Left colon (tissue), 2 donors: ENCODE measurements around the gene RASSF4. TPM values are rescaled to one million over a fixed set of nuclear protein-coding genes. Genes with fewer than 3 reads are reported as not detected.

Experiments used
- ATAC-seq: fragments of 200-7000 bp; cut with Tn5 transposase; one replicate; pipeline ENCODE4 v1.9.1; 2020; ENCODE audit warnings: mild to moderate bottlenecking, moderate library complexity
- DNase-seq, 2 donors: peaks; one replicate each; pipeline ENCODE4 v3.0.0-alpha.2; 2020
- intact Hi-C, 2 donors: fragments of 100-400 bp; cut with DNase I in 1 of 2; cut with micrococcal nuclease in 1 of 2; formaldehyde crosslinking; loops; one replicate each; pipeline versions ENCODE4 v1.11.2 to v1.14.0; 2022; cut with DNase I, micrococcal nuclease
- total RNA-seq, 2 donors: library from RNA; stranded (reverse); fragmentation: NEBNext Ultra II Directional; extraction: Animal tissue kit (Norgen Biotek cat#: 25700); gene quantifications; one replicate each; pipeline ENCODE4 v1.2.1, GENCODE V29; 2021
- donor health status: DM: no; HTN: no; CAD: no.
- donor health status: DM: yes; HTN: yes; CAD: no.

The RASSF4 gene
- total RNA-seq, 2 donors from 2014 or later: 29.4 to 44.7 TPM

- DNase-seq (no peak), ATAC-seq (no peak)
- intact Hi-C loops: no loop called here
These were observed 9.1 kb downstream of the RASSF4 start for GRCh38 chr10:44968500-44969400.

DNA sequence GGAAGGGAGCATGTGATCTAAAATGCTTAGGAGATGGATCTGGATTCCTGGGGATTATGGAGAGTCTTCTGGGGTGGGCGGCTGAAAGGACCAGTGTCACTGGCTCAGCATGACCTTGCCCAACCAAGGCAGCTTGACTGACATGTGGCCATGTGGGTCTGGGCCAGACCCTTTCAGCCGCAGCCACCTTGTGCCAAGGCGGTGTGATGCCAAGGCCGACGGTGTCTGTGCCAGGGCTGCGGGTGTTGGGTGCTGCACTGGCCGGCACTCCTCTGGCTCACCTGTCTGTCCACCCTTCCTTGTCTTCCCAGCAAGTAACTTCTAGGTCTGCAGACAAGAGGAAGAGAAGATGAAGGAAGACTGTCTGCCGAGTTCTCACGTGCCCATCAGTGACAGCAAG lies 10.3 kb downstream of the RASSF4 start:
- DNase-seq (no peak), ATAC-seq (no peak)
- intact Hi-C loops: no loop called here

GRCh38 chr10:44970812-44971395 lies 11.3 kb downstream of the RASSF4 start:
- no peak for ATAC-seq
- DNase-seq: peak in 1 of 2 donors; percentile 14
- intact Hi-C loops: no loop called here

DNA sequence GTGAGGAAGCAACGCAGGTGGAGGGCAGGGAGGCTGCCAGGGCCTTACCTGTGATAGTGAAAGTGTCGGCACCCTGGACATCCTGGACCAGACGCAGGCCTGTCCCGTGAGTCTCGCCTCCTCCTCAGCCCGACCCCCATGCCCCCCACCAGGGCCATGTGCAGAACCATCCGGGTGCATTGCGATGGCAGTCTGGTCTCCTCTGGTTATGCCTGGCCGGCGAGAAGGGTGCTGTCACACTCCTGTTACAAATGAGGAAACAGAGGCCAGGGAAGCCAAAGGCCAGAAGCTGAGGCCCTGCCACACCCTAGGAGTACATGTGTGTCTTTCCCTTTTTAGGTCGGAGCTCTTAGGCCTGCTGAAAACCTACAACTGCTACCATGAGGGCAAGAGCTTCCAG lies 11.8 kb downstream of the RASSF4 start:
- peak in 1 of 2 donors; percentile 24 for DNase-seq
- no peak for ATAC-seq
- intact Hi-C loops: no loop called here

DNA sequence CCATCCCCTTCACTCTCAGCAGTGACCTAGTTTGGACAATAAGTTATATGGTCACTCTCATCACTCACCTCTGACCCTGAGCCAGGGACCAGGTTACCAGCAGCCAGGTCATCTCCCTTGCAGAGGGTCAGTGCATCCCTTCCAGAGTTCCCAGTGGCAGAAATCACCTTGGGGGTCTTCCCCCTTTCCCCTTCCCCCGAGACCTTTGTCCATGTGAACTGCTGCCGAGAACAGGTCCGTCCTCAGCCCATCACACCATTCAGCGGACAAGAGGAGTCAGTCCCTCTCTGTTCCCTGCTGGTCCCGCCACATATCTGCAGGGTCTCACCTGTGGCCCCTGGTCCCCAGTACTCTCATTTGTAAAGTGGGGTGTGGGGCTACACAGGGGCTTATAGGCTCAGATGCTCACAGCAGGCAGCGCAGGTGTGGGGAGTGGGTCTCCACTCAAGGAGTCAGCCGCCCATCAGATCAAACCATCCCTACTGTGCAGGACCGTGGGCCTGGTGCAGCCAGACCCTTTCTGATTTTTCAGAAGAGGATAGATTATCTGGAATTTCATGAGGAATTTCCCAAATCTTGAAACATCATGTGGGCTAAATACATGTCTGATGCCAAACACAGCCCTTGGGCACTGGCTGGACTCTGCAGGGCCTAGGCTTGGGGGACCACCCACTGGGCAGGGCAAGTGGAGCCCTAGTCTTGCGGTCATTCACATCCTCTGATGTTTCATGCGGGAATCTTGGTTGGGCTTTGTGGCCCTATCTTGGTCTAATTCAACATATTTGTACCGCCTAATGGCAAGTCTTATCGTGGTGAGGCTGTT lies 12.5 kb downstream of the RASSF4 start:
- DNase-seq (no peak), ATAC-seq (no peak)
- intact Hi-C loops: no loop called here

GRCh38 chr10:44972874-44973306 lies 13.3 kb downstream of the RASSF4 start:
- intact Hi-C loops: no loop called here
- no peak for DNase-seq
- no peak for ATAC-seq

GRCh38 chr10:44973323-44974081 lies 13.9 kb downstream of the RASSF4 start:
- ATAC-seq (no peak), DNase-seq (no peak)
- intact Hi-C loops: no loop called here

- DNase-seq: peak in 1 of 2 donors; percentile 32
- intact Hi-C loops: no loop called here
- ATAC-seq: peak; percentile 6
These were observed 14.6 kb downstream of the RASSF4 start for GRCh38 chr10:44974082-44974627.

DNA sequence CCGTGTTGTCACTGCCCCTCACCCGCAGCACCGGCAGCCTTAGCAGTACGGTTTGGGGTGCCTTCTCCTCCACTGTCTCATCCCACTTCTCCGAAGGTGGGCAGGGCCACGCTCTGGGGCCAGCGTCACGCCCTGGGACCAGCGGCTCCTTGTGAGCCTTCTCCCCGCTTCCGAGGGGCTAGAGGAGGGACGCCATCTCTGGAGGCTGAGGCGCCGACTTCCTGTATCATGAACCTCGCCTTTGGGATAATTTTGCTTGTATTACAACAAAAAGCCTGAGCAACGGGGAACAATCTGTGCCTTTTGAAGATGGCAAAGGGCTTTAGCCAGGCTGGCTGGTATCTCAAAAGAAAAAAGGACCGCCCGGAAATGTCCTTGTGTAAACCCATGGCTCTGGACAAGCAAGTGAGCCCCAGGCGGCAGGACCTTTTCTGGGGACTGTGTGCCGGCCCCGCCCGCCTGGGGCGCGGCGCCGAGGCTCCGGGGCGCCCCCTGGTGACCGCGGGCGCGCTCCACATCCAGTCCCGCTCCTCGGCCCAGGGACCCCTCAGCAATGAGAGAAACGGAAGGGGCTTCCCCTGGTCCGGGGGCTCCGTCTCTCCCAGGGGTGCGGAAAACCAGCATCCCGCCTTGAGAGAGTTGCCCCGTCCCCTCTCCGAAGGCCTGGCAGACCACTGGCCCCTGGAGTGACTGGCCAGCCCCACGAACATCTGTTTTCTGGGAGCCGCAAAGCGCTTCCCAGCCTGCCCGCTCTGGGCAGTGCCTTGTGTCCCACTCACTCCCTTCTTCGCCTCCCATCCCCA lies 15.2 kb downstream of the RASSF4 start:
- intact Hi-C loops: loop anchor here in 1 of 2 donors (5.0 kb wide), 1 partner anchor 43 kb away; no protein-coding TSS in a partner anchor
- peak; percentile 73 to 76 for DNase-seq
- peak; percentile 76 for ATAC-seq

DNA sequence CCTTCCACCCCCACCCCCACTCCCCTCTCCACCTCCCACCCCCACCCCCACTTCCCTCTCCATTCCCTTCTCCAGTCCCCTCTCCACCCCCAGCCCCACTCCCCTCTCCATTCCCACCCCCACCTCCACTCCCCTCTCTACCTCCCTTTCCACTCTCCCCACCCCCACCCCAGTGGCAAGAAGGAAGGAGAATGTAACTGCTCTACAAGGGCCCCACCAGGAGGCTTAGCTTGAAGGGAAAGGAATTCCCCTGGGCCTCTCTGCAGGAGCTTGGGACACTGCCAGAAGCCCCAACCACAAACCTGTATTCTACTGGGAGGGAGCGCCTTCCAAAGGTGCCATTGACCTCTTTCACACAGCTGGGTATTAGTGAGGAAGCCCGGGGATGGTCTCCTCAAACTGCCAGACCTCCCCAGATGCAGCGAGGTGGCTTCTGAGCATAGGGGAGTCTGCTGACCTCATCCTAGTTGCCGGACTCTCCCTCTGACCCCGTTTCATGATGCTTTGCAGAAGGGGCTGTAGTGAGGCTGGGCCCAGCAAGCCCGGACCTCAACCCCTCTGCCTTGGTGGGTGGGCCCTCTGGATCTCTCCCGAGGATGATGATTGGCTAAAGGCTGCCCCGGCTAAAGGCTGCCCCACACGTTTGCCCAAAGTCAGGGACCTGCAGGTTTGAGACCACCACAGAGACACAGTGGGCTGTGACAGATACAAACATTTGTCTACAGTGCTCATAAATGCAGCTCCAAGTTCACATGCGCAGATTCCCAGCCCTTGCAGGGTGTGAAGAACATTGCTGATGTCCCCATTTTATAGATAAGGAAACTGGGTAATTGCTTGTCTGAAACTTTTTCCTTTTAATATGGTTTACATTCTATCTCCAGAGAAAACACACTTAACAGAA lies 16.1 kb downstream of the RASSF4 start:
- DNase-seq (peak in 1 of 2 donors; percentile 60), ATAC-seq (no peak)
- intact Hi-C loops: loop anchor here in 1 of 2 donors (5.0 kb wide), 1 partner anchor 43 kb away; no protein-coding TSS in a partner anchor

DNA sequence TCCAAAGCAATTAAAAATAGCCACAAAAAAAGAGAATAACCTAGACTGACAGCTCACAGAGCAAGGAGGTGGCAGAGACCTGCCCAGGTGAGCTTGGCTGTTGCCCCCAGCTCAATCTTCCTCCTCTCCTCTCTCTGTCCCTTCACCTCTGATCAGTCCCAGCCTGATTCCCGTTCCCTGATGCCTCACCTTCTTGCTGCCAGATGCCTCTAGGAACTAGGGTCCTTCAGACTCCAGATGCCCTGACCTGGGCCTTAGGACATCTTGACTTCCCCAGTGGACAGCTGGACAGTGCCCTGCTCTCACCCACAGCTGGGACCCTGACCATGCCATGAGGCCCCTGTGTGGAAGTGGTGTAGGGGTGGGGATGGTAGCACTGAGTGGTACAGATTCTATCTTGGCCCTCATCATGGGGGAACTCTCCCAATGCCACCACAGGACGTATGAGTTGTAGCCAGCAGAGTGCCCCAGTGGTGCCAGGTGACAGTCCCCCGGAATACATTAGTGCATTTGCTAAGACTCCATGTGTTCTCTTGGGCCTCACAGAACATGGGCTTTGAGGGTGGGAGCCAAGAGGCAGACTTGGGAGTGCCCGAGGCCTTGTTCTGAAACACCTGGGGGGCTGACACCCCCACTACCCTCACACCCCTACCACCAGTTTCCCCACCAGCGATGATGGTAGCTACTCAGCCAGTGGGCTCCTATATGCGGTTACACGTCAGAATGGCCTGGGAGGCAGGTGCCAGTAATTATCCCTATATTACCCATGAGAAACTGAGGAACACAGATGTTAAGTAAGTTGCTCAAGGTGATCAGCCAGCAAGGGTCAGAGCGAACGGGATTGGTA lies 17.0 kb downstream of the RASSF4 start:
- DNase-seq: peak in 1 of 2 donors; percentile 21
- intact Hi-C loops: loop anchor here in 1 of 2 donors (5.0 kb wide), 1 partner anchor 44 kb away; no protein-coding TSS in a partner anchor
- ATAC-seq: no peak

DNA sequence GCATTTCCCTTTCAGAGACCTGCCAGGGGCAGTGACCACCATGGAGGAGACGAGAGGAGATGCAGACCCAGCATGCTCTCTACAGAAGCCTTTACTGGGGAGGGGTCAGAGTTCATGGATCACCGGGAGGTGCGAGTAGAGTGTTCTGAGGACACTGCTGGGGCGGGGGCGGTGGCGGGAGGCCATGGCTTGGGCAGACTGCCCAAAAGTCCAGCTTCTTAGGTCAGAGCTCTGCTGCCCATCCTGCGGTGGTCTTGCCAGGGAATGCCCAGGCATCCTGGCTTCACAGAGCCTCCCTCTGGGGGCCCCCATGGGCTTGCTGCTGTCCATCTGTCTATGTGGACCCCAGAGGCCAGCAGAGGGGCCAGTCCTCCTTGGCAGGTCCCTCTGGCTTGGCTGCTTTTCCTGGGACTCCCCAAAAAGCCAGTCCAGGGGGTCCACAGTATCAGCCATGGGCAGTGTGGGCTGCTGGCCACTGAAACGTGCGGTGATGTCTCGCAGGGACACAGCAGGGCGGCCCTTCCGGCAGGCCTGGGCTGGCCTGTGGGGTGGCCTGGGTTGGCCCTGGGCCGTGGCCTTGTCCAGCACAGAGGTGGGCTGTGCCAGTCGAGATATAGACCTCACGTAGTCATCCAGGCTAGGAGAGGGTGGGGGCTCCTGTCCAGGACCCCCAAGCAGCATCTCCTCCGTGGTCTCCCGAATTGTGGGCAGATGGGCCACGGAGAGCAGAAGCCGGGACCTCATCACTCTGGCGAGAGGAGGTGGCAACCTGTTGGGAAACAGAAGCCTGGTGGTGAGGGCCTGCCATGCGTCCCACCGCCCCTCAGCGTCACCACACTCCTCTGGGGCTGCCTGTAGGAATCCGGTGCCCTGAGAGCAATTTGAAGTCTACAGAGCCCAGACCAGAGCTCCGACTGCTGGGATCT lies 17.9 kb downstream of the RASSF4 start:
- ATAC-seq: no peak
- peak in 1 of 2 donors; percentile 26 for DNase-seq
- intact Hi-C loops: loop anchor here in 1 of 2 donors (5.0 kb wide), 1 partner anchor 45 kb away; no protein-coding TSS in a partner anchor

DNA sequence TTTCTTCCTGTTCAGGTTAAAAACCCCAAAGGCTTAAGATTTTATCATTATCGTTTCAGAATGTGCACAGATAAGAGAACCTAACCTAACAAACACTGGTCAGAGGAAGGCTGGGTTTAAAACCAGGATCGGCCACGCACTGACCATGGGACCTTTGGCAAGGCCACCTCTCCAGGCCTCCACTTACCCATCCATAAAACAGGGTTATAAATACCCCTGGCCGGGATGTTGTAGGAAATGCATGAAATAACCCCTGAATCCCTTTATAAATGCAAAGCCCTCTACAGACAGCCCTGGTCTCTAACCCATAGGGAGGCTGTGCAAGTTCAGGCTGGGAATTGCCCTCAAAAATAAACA lies 18.6 kb downstream of the RASSF4 start:
- peak in 1 of 2 donors; percentile 19 for DNase-seq

DNA sequence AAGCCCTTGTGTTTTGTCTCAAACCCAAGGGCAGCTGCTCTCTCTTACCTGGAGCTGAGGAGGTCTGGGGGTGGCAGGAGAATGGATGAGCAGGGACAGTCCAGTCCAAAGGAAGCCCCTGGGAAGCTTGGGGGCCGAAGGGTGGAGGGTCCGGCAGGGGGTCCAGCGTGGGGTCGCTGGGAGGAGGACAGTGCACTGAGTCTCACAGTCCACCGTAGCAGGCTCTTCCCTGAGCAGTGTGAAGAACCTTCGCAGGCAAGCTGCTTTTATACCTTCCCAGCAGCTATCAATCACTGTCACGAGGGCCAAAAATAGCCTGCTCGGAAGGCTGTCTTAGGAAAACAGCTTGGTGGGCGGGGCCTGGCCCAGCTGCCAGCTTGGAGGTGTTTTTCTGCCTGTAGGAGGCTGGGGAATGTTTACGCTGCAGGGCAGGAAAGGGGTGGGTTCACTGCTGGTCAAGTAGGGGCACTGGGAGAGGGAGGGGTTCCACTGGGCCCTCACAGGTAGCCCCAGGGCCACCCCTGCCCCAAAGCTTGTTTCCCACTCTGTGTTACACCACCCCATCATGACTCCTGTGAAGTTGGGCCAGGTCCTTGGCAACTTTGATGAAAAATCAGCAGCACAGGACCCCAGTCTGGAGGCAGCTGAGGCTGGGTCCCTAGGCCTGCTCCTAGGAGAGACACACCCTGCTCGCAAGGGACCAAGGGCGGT lies 19.1 kb downstream of the RASSF4 start, which contains the start of gene DEPP1:
DEPP1 (minus strand) TSS at position 240 of the 711 bp plus-strand sequence. CDS start 779 bp downstream, outside the sequence.
- ATAC-seq (peak; percentile 74), DNase-seq (peak; percentile 95 to 96)
- intact Hi-C loops: loop anchor here in 1 of 2 donors (5.0 kb wide), 1 partner anchor 46 kb away; no protein-coding TSS in a partner anchor

More for the DNA sequence above, 18.6 kb downstream of the RASSF4 start:
- no peak for ATAC-seq
- intact Hi-C loops: loop anchor here in 1 of 2 donors (5.0 kb wide), 1 partner anchor 46 kb away; no protein-coding TSS in a partner anchor
